CD4-positive, alpha-beta T cell (primary cell): ENCODE results near the gene ZFAND6. TPM values are rescaled to one million over a fixed set of nuclear protein-coding genes. Genes with fewer than 3 reads are reported as not detected.

Experiments used
- ATAC-seq: fragments of 200-7000 bp; cut with Tn5 transposase; one replicate; pipeline ENCODE4 v1.10.0; 2022; ENCODE audit warnings: mild to moderate bottlenecking; ENCODE audit not compliant: poor library complexity
- CTCF ChIA-PET: fragments of 350-600 bp; sonication (Branson Sonifier 250); formaldehyde crosslinking; loops from one replicate; lab custom pipeline; 2021; ENCODE audit warnings: antibody characterized with exemption, inconsistent platforms; lab: Charles Lee
- POLR2A ChIA-PET: fragments of 350-600 bp; sonication (Branson Sonifier 250); formaldehyde crosslinking; loops from one replicate; lab custom pipeline; 2021; ENCODE audit warnings: antibody characterized with exemption, inconsistent platforms; lab: Charles Lee
- DNase-seq, 14 experiments: peaks; one replicate each; pipeline ENCODE4 v3.0.0-alpha.2; 2013 to 2020; ENCODE audit warnings: mixed read lengths in 2 of 14
- H3K27ac ChIP-seq, 2 donors: one replicate each; pipeline versions ENCODE4 v1.5.1 to v1.7.0; 2013; ENCODE audit warnings: low read length in 2 of 2, low read depth in 1 of 2, mild to moderate bottlenecking in 1 of 2
- H3K27me3 ChIP-seq, 2 experiments: 1 replicate in 1 of 2; 2 replicates in 1 of 2; pipeline versions ENCODE4 v1.6.1 to v1.7.0; 2013; ENCODE audit warnings: low read length in 2 of 2, control low read depth in 1 of 2, mild to moderate bottlenecking in 1 of 2, moderate library complexity in 1 of 2; ENCODE audit not compliant: insufficient read depth in 2 of 2, control insufficient read depth in 1 of 2
- H3K36me3 ChIP-seq: one replicate; pipeline ENCODE4 v1.6.1; 2013; ENCODE audit warnings: low read length, control low read depth; ENCODE audit not compliant: insufficient read depth
- H3K4me1 ChIP-seq: one replicate; pipeline ENCODE4 v1.6.1; 2013; ENCODE audit warnings: low read length, control low read depth; ENCODE audit not compliant: insufficient read depth
- H3K4me3 ChIP-seq: one replicate; pipeline ENCODE4 v1.5.1; 2013; ENCODE audit warnings: mild to moderate bottlenecking, low read length, moderate library complexity
- H3K9me3 ChIP-seq, 2 experiments: 1 replicate in 1 of 2; 2 replicates in 1 of 2; pipeline versions ENCODE4 v1.6.1 to v1.7.0; 2013; ENCODE audit warnings: low read length in 2 of 2, mild to moderate bottlenecking in 2 of 2, control low read depth in 1 of 2, moderate library complexity in 1 of 2; ENCODE audit not compliant: control insufficient read depth in 1 of 2, insufficient read depth in 1 of 2
- H3K27ac Mint-ChIP-seq: one replicate; pipeline ENCODE4 v1.8.0; 2020; ENCODE audit warnings: mixed read lengths
- H3K27me3 Mint-ChIP-seq: one replicate; pipeline ENCODE4 v1.8.0; 2021; ENCODE audit warnings: mixed read lengths
- H3K36me3 Mint-ChIP-seq: one replicate; pipeline ENCODE4 v1.8.0; 2021; ENCODE audit warnings: low read depth, mixed read lengths
- H3K4me1 Mint-ChIP-seq: one replicate; pipeline ENCODE4 v1.8.0; 2021; ENCODE audit warnings: low read depth, mixed read lengths
- H3K4me3 Mint-ChIP-seq: one replicate; pipeline ENCODE4 v1.8.0; 2020; ENCODE audit warnings: mild to moderate bottlenecking, mixed read lengths
- H3K9me3 Mint-ChIP-seq: one replicate; pipeline ENCODE4 v1.8.0; 2020; ENCODE audit warnings: mixed read lengths
- CTCF ChIP-seq: fragments of 200-600 bp; IDR thresholded peaks from one replicate; pipeline ENCODE4 v1.8.0; 2022; ENCODE audit warnings: antibody characterized with exemption, mild to moderate bottlenecking
- intact Hi-C, 2 experiments: fragments of 100-400 bp; cut with DNase I in 1 of 2; cut with micrococcal nuclease in 1 of 2; formaldehyde crosslinking; loops; one replicate each; pipeline versions ENCODE4 v1.15.1 to v1.9.0; 2023 to 2025; cut with DNase I, micrococcal nuclease
- total RNA-seq, 174 experiments: library from RNA in 2 of 174; stranded (reverse) in 2 of 174; gene quantifications; one replicate each; pipeline ENCODE4 v1.2.3 and lab custom pipeline; 2021 to 2026

Gene ZFAND6
- total RNA-seq, 2 experiments from 2014 or later = 65.5 to 69.2 TPM

GRCh38 chr15:80090041-80090440 is 30.6 kb downstream of the ZFAND6 start:
- ChIA-PET CTCF (interaction anchor here (1.5 to 2.0 kb wide), 2 partner anchors 9 to 82 kb away, joined by 3 to 9 read pairs; no protein-coding TSS in a partner anchor), POLR2A (no interaction called here)
- H3K4me1 ChIP-seq = peaks cover 3% of the 10 kb centered on the region
- Mint-ChIP-seq H3K4me1 (peaks cover 61% of the 10 kb centered on the region), H3K36me3 (peaks cover 17% of the 10 kb centered on the region), H3K27ac (no peak overlapping the region), H3K9me3 (no peaks in the 10 kb centered on the region), H3K4me3 (no peak overlapping the region), H3K27me3 (no peaks in the 10 kb centered on the region)
- no peak overlapping the region for H3K4me3 ChIP-seq
- intact Hi-C loops = no loop called here
- no peak for DNase-seq
- H3K36me3 ChIP-seq = no peaks in the 10 kb centered on the region
- no peaks in the 10 kb centered on the region for H3K9me3 ChIP-seq
- TF ChIP-seq CTCF = no peak
- no peak overlapping the region for H3K27ac ChIP-seq
- no peak for ATAC-seq
- no peaks in the 10 kb centered on the region for H3K27me3 ChIP-seq

GRCh38 chr15:80090879-80091503 is 31.5 kb downstream of the ZFAND6 start:
- peak overlapping the region; percentile 64 for H3K4me3 Mint-ChIP-seq
- H3K27ac Mint-ChIP-seq = no peak overlapping the region

DNA sequence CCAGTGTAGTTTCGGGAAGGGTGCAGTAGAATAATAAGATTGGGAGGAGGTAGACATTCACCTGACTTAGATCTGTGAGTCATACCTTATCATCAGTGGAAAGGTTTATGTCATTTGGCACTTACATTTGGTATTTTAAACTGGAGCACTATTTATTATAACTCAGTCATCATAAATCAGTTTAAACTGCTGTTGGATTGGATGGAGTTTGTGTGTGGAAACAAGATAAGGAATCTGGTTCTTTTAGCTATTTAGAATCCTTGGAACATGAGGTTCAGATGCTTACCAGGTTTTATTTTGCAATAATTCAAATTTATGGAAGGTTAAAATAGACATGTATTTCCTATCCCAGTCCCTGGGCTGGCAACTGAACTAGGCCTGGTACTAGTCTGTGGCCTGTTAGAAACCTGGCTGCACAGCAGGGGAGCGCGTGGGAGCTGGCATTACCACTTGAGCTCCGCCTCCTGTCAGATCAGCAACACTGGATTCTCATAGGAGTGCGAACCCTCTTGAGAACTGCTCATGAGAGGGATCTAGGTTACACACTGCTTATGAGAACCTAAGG is 34.5 kb downstream of the ZFAND6 start:
- no peaks in the 10 kb centered on the region for H3K27me3 Mint-ChIP-seq
- Histone ChIP-seq H3K27ac (no peak overlapping the region), H3K36me3 (no peaks in the 10 kb centered on the region), H3K4me3 (no peak overlapping the region), H3K9me3 (no peaks in the 10 kb centered on the region), H3K4me1 (peaks cover 3% of the 10 kb centered on the region), H3K27me3 (no peaks in the 10 kb centered on the region)
- ChIA-PET CTCF (no interaction called here), POLR2A (no interaction called here)
- no peak for TF ChIP-seq CTCF
- H3K27ac Mint-ChIP-seq = no peak overlapping the region
- ATAC-seq (peak; percentile 48), DNase-seq (no peak)
- H3K9me3 Mint-ChIP-seq = no peaks in the 10 kb centered on the region
- no peak overlapping the region for H3K4me3 Mint-ChIP-seq
- H3K36me3 Mint-ChIP-seq = peaks cover 16% of the 10 kb centered on the region
- peaks cover 56% of the 10 kb centered on the region for H3K4me1 Mint-ChIP-seq
- intact Hi-C loops = no loop called here

More at GRCh38 chr15:80090879-80091503, 31.5 kb downstream of the ZFAND6 start:
- Histone ChIP-seq H3K9me3 (no peaks in the 10 kb centered on the region), H3K36me3 (no peaks in the 10 kb centered on the region), H3K27ac (no peak overlapping the region), H3K4me3 (no peak overlapping the region), H3K4me1 (peaks cover 3% of the 10 kb centered on the region), H3K27me3 (no peaks in the 10 kb centered on the region)
- TF ChIP-seq CTCF = peak; percentile 36
- Mint-ChIP-seq H3K36me3 (peaks cover 20% of the 10 kb centered on the region), H3K9me3 (no peaks in the 10 kb centered on the region), H3K4me1 (peaks cover 70% of the 10 kb centered on the region), H3K27me3 (no peaks in the 10 kb centered on the region)
- no peak for ATAC-seq
- CTCF ChIA-PET = interaction anchor here (1.5 to 2.0 kb wide), 2 partner anchors 10 to 81 kb away, joined by 3 to 9 read pairs; no protein-coding TSS in a partner anchor
- POLR2A ChIA-PET = interaction anchor here (0.9 kb wide), 1 partner anchor 31 kb away, joined by 3 read pairs; no protein-coding TSS in a partner anchor
- intact Hi-C loops = no loop called here
- DNase-seq = peak in 2 of 14 experiments; percentile 9 to 12
